GM21737 (cell line): Measurements from ENCODE around the gene CCDC3.

Source experiments
- ATAC-seq: cut with Tn5 transposase; IDR thresholded peaks from one replicate; pipeline ENCODE4 v1.9.1; 2021; ENCODE audit warnings: mild to moderate bottlenecking, moderate library complexity; ENCODE audit not compliant: unreplicated experiment

CCDC3 gene

GRCh38 chr10:12928571-12928970 lies 72.9 kb downstream of the CCDC3 start:
- no peak for ATAC-seq

- no peak for ATAC-seq
Measured at GRCh38 chr10:12927896-12928295, 73.6 kb downstream of the CCDC3 start.

- ATAC-seq, result no peak
Measured at GRCh38 chr10:12925845-12926244, 75.7 kb downstream of the CCDC3 start.

GRCh38 chr10:12924911-12925310 lies 76.6 kb downstream of the CCDC3 start:
- ATAC-seq, result no peak

- no peak for ATAC-seq
Measured at GRCh38 chr10:12922117-12922900, 79.2 kb downstream of the CCDC3 start.

GRCh38 chr10:12921163-12921562 lies 80.3 kb downstream of the CCDC3 start:
- ATAC-seq, result no peak

GRCh38 chr10:12919574-12919973 lies 81.9 kb downstream of the CCDC3 start:
- ATAC-seq, result no peak

- ATAC-seq, result no peak
Measured at GRCh38 chr10:12916587-12916986, 84.9 kb downstream of the CCDC3 start.

- no peak for ATAC-seq
Measured at GRCh38 chr10:12915637-12916168, 85.8 kb downstream of the CCDC3 start.

GRCh38 chr10:12914111-12914510 lies 87.4 kb downstream of the CCDC3 start:
- ATAC-seq, result no peak

GRCh38 chr10:12911795-12912194 lies 89.7 kb downstream of the CCDC3 start:
- no peak for ATAC-seq

GRCh38 chr10:12910835-12911234 lies 90.7 kb downstream of the CCDC3 start:
- ATAC-seq, result no peak

GRCh38 chr10:12909836-12910185 lies 91.7 kb downstream of the CCDC3 start:
- no peak for ATAC-seq

- no peak for ATAC-seq
Measured at GRCh38 chr10:12909182-12909835, 92.2 kb downstream of the CCDC3 start.

GRCh38 chr10:12908773-12909172 lies 92.7 kb downstream of the CCDC3 start:
- no peak for ATAC-seq

GRCh38 chr10:12907656-12908055 lies 93.9 kb downstream of the CCDC3 start:
- no peak for ATAC-seq

- ATAC-seq, result no peak
Measured at GRCh38 chr10:12906051-12906541, 95.4 kb downstream of the CCDC3 start.

- no peak for ATAC-seq
Measured at GRCh38 chr10:12905067-12905466, 96.4 kb downstream of the CCDC3 start.

GRCh38 chr10:12902851-12903358 lies 98.6 kb downstream of the CCDC3 start:
- no peak for ATAC-seq

- no peak for ATAC-seq
Measured at GRCh38 chr10:12902135-12902572, 99.4 kb downstream of the CCDC3 start.

- no peak for ATAC-seq
Measured at GRCh38 chr10:12899546-12899945, 102.0 kb downstream of the CCDC3 start.

GRCh38 chr10:12898271-12898670 lies 103.2 kb downstream of the CCDC3 start:
- no peak for ATAC-seq
